Karpas-422 (cell line): ENCODE data around the gene MRPL27. TPM values are rescaled to one million over a fixed set of nuclear protein-coding genes. Genes with fewer than 3 reads are reported as not detected.

Experiments
- DNase-seq: peaks from one replicate; pipeline ENCODE4 v3.0.0-alpha.2; 2015
- H2AFZ ChIP-seq: fragments of 200-600 bp; sonication (generic); 2 replicates; pipeline ENCODE4 v1.6.1; 2014; ENCODE audit warnings: antibody characterized with exemption, low read length, mixed read lengths
- H3K27ac ChIP-seq: fragments of 200-600 bp; sonication (generic); 2 replicates; pipeline ENCODE4 v1.5.1; 2014; ENCODE audit warnings: mild to moderate bottlenecking, low read length, moderate library complexity
- H3K27me3 ChIP-seq: fragments of 200-600 bp; sonication (generic); 2 replicates; pipeline ENCODE4 v1.6.1; 2014; ENCODE audit warnings: low read length, mixed read lengths
- H3K36me3 ChIP-seq: fragments of 200-600 bp; sonication (generic); 2 replicates; pipeline ENCODE4 v1.6.1; 2014; ENCODE audit warnings: low read length, mixed read lengths; ENCODE audit not compliant: insufficient read depth
- H3K4me1 ChIP-seq: fragments of 200-600 bp; sonication (generic); 2 replicates; pipeline ENCODE4 v1.6.1; 2014; ENCODE audit warnings: mild to moderate bottlenecking, low read length, mixed read lengths
- H3K4me2 ChIP-seq: fragments of 200-600 bp; sonication (generic); 2 replicates; pipeline ENCODE4 v1.6.1; 2014; ENCODE audit warnings: low read length, low read depth, mild to moderate bottlenecking; ENCODE audit not compliant: poor library complexity, severe bottlenecking
- H3K4me3 ChIP-seq: fragments of 200-600 bp; sonication (generic); 2 replicates; pipeline ENCODE4 v1.5.1; 2014; ENCODE audit warnings: mild to moderate bottlenecking, antibody characterized with exemption, low read length, mixed read lengths
- H3K79me2 ChIP-seq: fragments of 200-600 bp; sonication (generic); 2 replicates; pipeline ENCODE4 v1.6.1; 2014; ENCODE audit warnings: mild to moderate bottlenecking, low read length, mixed read lengths
- H3K9ac ChIP-seq: fragments of 200-600 bp; sonication (generic); 2 replicates; pipeline ENCODE4 v1.6.0; 2014; ENCODE audit warnings: low read length
- H3K9me2 ChIP-seq: fragments of 200-600 bp; sonication (generic), shearing (Covaris generic); replicated peaks from 2 replicates; pipeline ENCODE4 v1.6.0; 2014; ENCODE audit warnings: mild to moderate bottlenecking, low read length, moderate library complexity; ENCODE audit not compliant: insufficient read depth
- H3K9me3 ChIP-seq: fragments of 300-700, 200-600 bp; sonication (generic); 2 replicates; pipeline ENCODE4 v1.6.1; 2014; ENCODE audit warnings: low read length, mixed read lengths
- H4K20me1 ChIP-seq: fragments of 200-600 bp; sonication (generic); 2 replicates; pipeline ENCODE4 v1.6.1; 2014; ENCODE audit warnings: mild to moderate bottlenecking, antibody characterized with exemption, low read length, low read depth; ENCODE audit not compliant: insufficient read depth
- total RNA-seq: library from RNA; depleted of rRNA; stranded (reverse); fragments of >200 nt; shearing (Covaris generic); gene quantifications from 2 replicates; pipeline ENCODE4 v1.2.3, GENCODE V29; 2014; ENCODE audit warnings: low replicate concordance

Gene MRPL27
- total RNA-seq, 1 experiment from 2014 or later, result 22.3 TPM

GRCh38 chr17:50381260-50381815 lies 8.4 kb upstream of the MRPL27 start:
- Histone ChIP-seq H3K36me3 (peaks cover 42% of the 10 kb centered on the region; the same call in 1 of the 2 replicates), H2AFZ (no peak overlapping the region)

GRCh38 chr17:50380369-50381259 lies 7.6 kb upstream of the MRPL27 start:
- H3K9me3 ChIP-seq, result no peaks in the 10 kb centered on the region
- H3K4me1 ChIP-seq, result no peaks in the 10 kb centered on the region
- H3K27me3 ChIP-seq, result no peaks in the 10 kb centered on the region

More at GRCh38 chr17:50381260-50381815, 8.4 kb upstream of the MRPL27 start:
- DNase-seq, result no peak
- Histone ChIP-seq H3K9me2 (no peaks in the 10 kb centered on the region), H3K4me3 (no peak overlapping the region), H3K27ac (no peak overlapping the region), H3K27me3 (no peaks in the 10 kb centered on the region), H3K79me2 (no peaks in the 10 kb centered on the region), H4K20me1 (no peaks in the 10 kb centered on the region), H3K4me1 (no peaks in the 10 kb centered on the region), H3K4me2 (no peak overlapping the region), H3K9ac (no peak overlapping the region), H3K9me3 (no peaks in the 10 kb centered on the region)

DNA sequence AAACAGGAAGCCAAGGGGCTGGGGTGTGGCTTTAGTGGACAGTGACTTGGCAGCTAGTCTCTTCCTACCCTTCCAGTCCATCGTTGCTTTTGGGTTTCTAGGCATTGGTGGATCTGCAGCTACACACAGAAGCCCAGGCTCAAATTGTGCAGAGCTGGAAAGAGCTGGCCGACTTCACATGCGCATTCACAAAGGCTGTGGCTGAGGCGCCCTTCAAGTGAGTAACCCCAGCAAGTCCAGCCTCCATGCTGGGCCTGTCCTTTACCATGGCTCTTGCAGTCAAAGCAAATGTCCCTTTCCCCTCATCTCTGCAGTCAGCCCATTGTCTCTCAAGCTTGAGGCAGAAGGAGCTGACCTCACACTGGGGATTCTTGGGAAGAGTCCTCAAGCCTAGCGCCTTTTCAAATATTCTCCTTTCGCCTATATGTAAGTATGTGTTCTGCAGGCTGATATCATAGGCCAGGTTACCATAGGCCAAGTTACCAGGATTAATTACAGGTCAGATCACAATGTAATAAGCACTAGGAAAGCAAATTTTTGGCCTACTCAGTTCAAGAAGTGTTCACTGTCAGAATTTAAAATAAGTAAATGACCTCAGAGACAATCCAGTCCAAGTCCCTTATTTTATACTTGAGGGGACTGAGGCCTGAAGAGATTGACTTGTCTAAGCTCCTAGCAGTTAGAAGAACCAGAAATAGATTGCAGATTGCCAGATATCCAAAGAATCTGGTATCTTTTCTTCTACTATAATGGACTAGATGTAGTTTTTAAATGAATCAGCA lies 6.6 kb upstream of the MRPL27 start:
- Histone ChIP-seq H4K20me1 (no peaks in the 10 kb centered on the region), H3K36me3 (peaks cover 39% of the 10 kb centered on the region; the same call in 1 of the 2 replicates), H3K27me3 (no peaks in the 10 kb centered on the region), H2AFZ (no peak overlapping the region), H3K9ac (no peak overlapping the region), H3K9me2 (no peaks in the 10 kb centered on the region), H3K4me1 (no peaks in the 10 kb centered on the region), H3K79me2 (no peaks in the 10 kb centered on the region), H3K4me2 (no peak overlapping the region), H3K9me3 (no peaks in the 10 kb centered on the region), H3K27ac (no peak overlapping the region), H3K4me3 (no peak overlapping the region)
- DNase-seq, result no peak

More at GRCh38 chr17:50380369-50381259, 7.6 kb upstream of the MRPL27 start:
- Histone ChIP-seq H3K36me3 (peaks cover 39% of the 10 kb centered on the region; the same call in 1 of the 2 replicates), H3K27ac (no peak overlapping the region), H3K4me3 (no peak overlapping the region), H3K9me2 (no peaks in the 10 kb centered on the region), H3K4me2 (no peak overlapping the region), H3K79me2 (no peaks in the 10 kb centered on the region), H3K9ac (no peak overlapping the region), H4K20me1 (no peaks in the 10 kb centered on the region), H2AFZ (no peak overlapping the region)
- no peak for DNase-seq

GRCh38 chr17:50375858-50376538 lies 3.0 kb upstream of the MRPL27 start:
- no peak overlapping the region for H3K9ac ChIP-seq
- peaks cover 13% of the 10 kb centered on the region; the same call in 1 of the 2 replicates for H3K36me3 ChIP-seq
- no peaks in the 10 kb centered on the region for H3K9me2 ChIP-seq
- no peak overlapping the region for H2AFZ ChIP-seq
- no peak for DNase-seq
- H3K4me1 ChIP-seq, result peaks cover 19% of the 10 kb centered on the region
- no peaks in the 10 kb centered on the region for H4K20me1 ChIP-seq
- H3K27me3 ChIP-seq, result no peaks in the 10 kb centered on the region
- H3K4me2 ChIP-seq, result no peak overlapping the region
- no peak overlapping the region for H3K27ac ChIP-seq
- no peaks in the 10 kb centered on the region for H3K9me3 ChIP-seq
- H3K79me2 ChIP-seq, result peaks cover 26% of the 10 kb centered on the region
- no peak overlapping the region for H3K4me3 ChIP-seq

GRCh38 chr17:50373705-50374104 lies 721 bp upstream of the MRPL27 start:
- no peak for DNase-seq
- Histone ChIP-seq H3K36me3 (peaks cover 18% of the 10 kb centered on the region; the same call in 1 of the 2 replicates), H3K4me1 (peaks cover 19% of the 10 kb centered on the region), H3K4me3 (peak overlapping the region; percentile 86), H3K27ac (peak overlapping the region; percentile 60), H3K27me3 (no peaks in the 10 kb centered on the region), H3K4me2 (peak overlapping the region; percentile 85), H2AFZ (no peak overlapping the region), H3K9ac (peak overlapping the region; percentile 85), H3K79me2 (peaks cover 36% of the 10 kb centered on the region), H3K9me3 (no peaks in the 10 kb centered on the region), H3K9me2 (no peaks in the 10 kb centered on the region), H4K20me1 (no peaks in the 10 kb centered on the region)

DNA sequence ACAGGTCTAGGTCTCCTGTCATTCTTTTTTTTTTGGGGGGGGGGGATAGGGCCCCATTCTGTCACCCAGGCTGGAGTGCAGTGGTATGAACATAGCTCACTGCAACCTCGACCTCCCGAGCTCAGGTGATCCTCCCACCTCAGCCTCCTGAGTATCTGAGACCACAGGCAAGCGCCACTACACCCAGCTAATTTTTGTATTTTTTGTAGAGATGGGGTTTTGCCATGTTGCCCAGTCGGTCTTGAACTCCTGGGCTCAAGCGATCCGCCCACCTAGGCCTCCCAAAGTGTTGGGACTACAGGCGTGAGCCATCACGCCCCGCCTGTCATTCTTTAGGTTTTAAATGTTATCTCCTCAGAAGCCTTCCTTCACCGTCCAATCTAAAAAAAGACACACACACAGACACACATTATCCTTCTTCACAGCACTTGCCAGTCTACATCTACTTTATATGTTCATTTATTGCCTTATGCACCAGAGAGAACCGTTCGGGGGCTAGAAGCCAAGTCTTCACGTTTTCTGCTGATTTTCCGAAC lies 694 bp downstream of the MRPL27 start:
- H3K9me2 ChIP-seq, result no peaks in the 10 kb centered on the region
- DNase-seq, result no peak
- H3K36me3 ChIP-seq, result peaks cover 26% of the 10 kb centered on the region; the same call in 1 of the 2 replicates
- H3K4me1 ChIP-seq, result peaks cover 19% of the 10 kb centered on the region
- no peaks in the 10 kb centered on the region for H4K20me1 ChIP-seq
- H3K79me2 ChIP-seq, result peaks cover 36% of the 10 kb centered on the region
- H3K4me2 ChIP-seq, result peak overlapping the region; percentile 85
- no peaks in the 10 kb centered on the region for H3K27me3 ChIP-seq
- H3K4me3 ChIP-seq, result peak overlapping the region; percentile 86
- H3K9me3 ChIP-seq, result no peaks in the 10 kb centered on the region
- peak overlapping the region; percentile 85 for H3K9ac ChIP-seq
- peak overlapping the region; percentile 73 for H2AFZ ChIP-seq
- peak overlapping the region; percentile 60 for H3K27ac ChIP-seq

DNA sequence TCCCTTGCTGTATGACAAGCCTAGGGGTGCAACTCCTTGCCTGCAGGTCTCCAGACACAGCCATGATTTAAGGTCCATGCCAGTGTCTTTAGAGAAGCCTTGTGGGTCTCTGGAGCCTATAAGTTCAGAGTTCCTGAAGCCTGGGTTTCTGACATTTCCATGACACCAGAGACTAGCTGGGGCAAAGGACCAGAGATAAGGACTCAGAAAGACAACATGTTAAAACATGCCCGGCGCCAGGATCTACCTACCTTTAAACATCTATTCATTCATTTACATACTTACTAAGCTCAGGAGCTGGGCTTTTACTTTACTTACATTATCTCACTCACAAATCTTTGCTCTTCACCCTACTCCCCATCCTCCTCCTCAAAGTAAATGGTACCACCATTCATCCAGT lies 1.5 kb downstream of the MRPL27 start:
- H3K4me1 ChIP-seq, result peaks cover 19% of the 10 kb centered on the region
- no peaks in the 10 kb centered on the region for H3K27me3 ChIP-seq
- no peaks in the 10 kb centered on the region for H3K9me3 ChIP-seq
- H2AFZ ChIP-seq, result no peak overlapping the region
- peak overlapping the region; percentile 86 for H3K4me3 ChIP-seq
- H3K36me3 ChIP-seq, result peaks cover 26% of the 10 kb centered on the region; the same call in 1 of the 2 replicates
- peak overlapping the region; percentile 85 for H3K4me2 ChIP-seq
- no peaks in the 10 kb centered on the region for H3K9me2 ChIP-seq
- H3K79me2 ChIP-seq, result peaks cover 36% of the 10 kb centered on the region
- DNase-seq, result no peak
- H3K9ac ChIP-seq, result peak overlapping the region; percentile 85
- no peak overlapping the region for H3K27ac ChIP-seq
- H4K20me1 ChIP-seq, result no peaks in the 10 kb centered on the region
